ENCODE results near the gene C9orf40. TPM values are rescaled to one million over a fixed set of nuclear protein-coding genes. Genes with fewer than 3 reads are reported as not detected.

C9orf40 gene
- total RNA-seq, 1 experiment from 2014 or later = 12.8 TPM

GRCh38 chr9:74958587-74958986 lies 5.9 kb upstream of the C9orf40 start (continued):
- no peak for TF ChIP-seq SRF (IDR thresholded peaks at IDR 0.05; ENCODE audit: low read depth)
- no peak for TF ChIP-seq ATF3 (IDR thresholded peaks at IDR 0.05)
- TF ChIP-seq EZH2 (IDR thresholded peaks at IDR 0.05) = no peak
- TF ChIP-seq ELF1 (IDR thresholded peaks at IDR 0.05; ENCODE audit: borderline replicate concordance, low read depth) = no peak
- TF ChIP-seq, protein P1, sequence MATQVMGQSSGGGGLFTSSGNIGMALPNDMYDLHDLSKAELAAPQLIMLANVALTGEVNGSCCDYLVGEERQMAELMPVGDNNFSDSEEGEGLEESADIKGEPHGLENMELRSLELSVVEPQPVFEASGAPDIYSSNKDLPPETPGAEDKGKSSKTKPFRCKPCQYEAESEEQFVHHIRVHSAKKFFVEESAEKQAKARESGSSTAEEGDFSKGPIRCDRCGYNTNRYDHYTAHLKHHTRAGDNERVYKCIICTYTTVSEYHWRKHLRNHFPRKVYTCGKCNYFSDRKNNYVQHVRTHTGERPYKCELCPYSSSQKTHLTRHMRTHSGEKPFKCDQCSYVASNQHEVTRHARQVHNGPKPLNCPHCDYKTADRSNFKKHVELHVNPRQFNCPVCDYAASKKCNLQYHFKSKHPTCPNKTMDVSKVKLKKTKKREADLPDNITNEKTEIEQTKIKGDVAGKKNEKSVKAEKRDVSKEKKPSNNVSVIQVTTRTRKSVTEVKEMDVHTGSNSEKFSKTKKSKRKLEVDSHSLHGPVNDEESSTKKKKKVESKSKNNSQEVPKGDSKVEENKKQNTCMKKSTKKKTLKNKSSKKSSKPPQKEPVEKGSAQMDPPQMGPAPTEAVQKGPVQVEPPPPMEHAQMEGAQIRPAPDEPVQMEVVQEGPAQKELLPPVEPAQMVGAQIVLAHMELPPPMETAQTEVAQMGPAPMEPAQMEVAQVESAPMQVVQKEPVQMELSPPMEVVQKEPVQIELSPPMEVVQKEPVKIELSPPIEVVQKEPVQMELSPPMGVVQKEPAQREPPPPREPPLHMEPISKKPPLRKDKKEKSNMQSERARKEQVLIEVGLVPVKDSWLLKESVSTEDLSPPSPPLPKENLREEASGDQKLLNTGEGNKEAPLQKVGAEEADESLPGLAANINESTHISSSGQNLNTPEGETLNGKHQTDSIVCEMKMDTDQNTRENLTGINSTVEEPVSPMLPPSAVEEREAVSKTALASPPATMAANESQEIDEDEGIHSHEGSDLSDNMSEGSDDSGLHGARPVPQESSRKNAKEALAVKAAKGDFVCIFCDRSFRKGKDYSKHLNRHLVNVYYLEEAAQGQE (IDR thresholded peaks at IDR 0.05; ENCODE audit: low read depth) = no peak

- intact Hi-C loops (cut with micrococcal nuclease) = loop anchor here (5.0 to 10.0 kb wide), 4 partner anchors 74 to 232 kb away; partner anchors contain the start of genes CARNMT1, NMRK1 and OSTF1
- peak overlapping the region; percentile 85 for H3K9ac ChIP-seq (ENCODE audit: low read length)
- ChIA-PET RAD21 (ENCODE audit: low non-redundant PET in 1 of 2, low total read pairs in 2 of 2, uncharacterized antibody in 2 of 2, unreplicated experiment in 2 of 2) (no interaction called here), CTCF (interaction anchor here (0.7 to 1.7 kb wide), 10 partner anchors 13 to 1998 kb away, joined by 3 to 19 read pairs (median 4); partner anchors contain the start of gene TRPM6), POLR2A (interaction anchor here (1.4 kb wide), 1 partner anchor 13 kb away, joined by 3 read pairs; no protein-coding TSS in a partner anchor)
- H3K36me3 ChIP-seq (ENCODE audit: control insufficient read depth in 1 of 2, insufficient read depth in 2 of 2, low read length in 2 of 2) = no peaks in the 10 kb centered on the region
- H3K79me2 ChIP-seq (ENCODE audit: insufficient read depth, low read length) = peaks cover 12% of the 10 kb centered on the region
- peak overlapping the region; percentile 86 to 89 for H3K4me3 ChIP-seq (replicated peaks in 1 of 2; ENCODE audit: low read depth in 1 of 2, low read length in 2 of 2)
- peak overlapping the region; percentile 94 for H3K4me2 ChIP-seq (ENCODE audit: low read length)
- H4K20me1 ChIP-seq (ENCODE audit: insufficient read depth) = no peaks in the 10 kb centered on the region
- no peaks in the 10 kb centered on the region for H3K9me3 ChIP-seq (ENCODE audit: control insufficient read depth in 1 of 2, insufficient read depth in 1 of 2, low read depth in 1 of 2, low read length in 2 of 2)
- no peak for TF ChIP-seq EZH2 (IDR thresholded peaks at IDR 0.05)
- no peak for TF ChIP-seq EGR1 (IDR thresholded peaks at IDR 0.05; ENCODE audit: low read depth)
- TF ChIP-seq SRF (IDR thresholded peaks at IDR 0.05; ENCODE audit: low read depth) = no peak
- TF ChIP-seq MAX (IDR thresholded peaks at IDR 0.05) = no peak
- peaks cover 3 to 15% of the 10 kb centered on the region in 2 experiments; a peak in 2 of 4 replicates for H3K4me1 ChIP-seq (ENCODE audit: control insufficient read depth in 1 of 2, insufficient read depth in 2 of 2, low read length in 2 of 2)
- no peaks in the 10 kb centered on the region for H3K27me3 ChIP-seq (ENCODE audit: insufficient read depth, low read length)
- BruUV-seq (replicated peaks) = TSS peak; percentile 76
- H2AFZ ChIP-seq (ENCODE audit: low read depth, low read length, poor library complexity, severe bottlenecking) = no peak overlapping the region
- peak overlapping the region; percentile 99; the same call in 1 of the 2 replicates for H3K27ac ChIP-seq (ENCODE audit: low read depth, low read length)
- ATAC-seq = peak; percentile 3; the same call in 1 of the 2 replicates
- DNase-seq (ENCODE audit: low read depth, low spot score) = no peak
- H3K9me2 ChIP-seq (ENCODE audit: insufficient read depth) = no peaks in the 10 kb centered on the region
Measured at GRCh38 chr9:74953235-74953751, 581 bp upstream of the C9orf40 start.

Data from HCT116 (cell line).